Activated CD4-positive, alpha-beta T cell treated with anti-CD3 and anti-CD28 coated beads, Interleukin-2, amount 10 ng/mL, durations not matched to agents 7 days and 5 days (primary cell): ENCODE data around the gene CD200. TPM values are rescaled to one million over a fixed set of nuclear protein-coding genes. Genes with fewer than 3 reads are reported as not detected.

Source experiments
- CTCF ChIA-PET: fragments of 350-600 bp; sonication (Branson Sonifier 250); formaldehyde crosslinking; loops from one replicate; lab custom pipeline; 2021; ENCODE audit warnings: antibody characterized with exemption; lab: Charles Lee
- POLR2A ChIA-PET: fragments of 350-600 bp; sonication (Branson Sonifier 250); formaldehyde crosslinking; loops from one replicate; lab custom pipeline; 2021; ENCODE audit warnings: antibody characterized with exemption; lab: Charles Lee
- DNase-seq: peaks from one replicate; pipeline ENCODE4 v3.0.0-alpha.2; 2020
- H3K27ac Mint-ChIP-seq: one replicate; pipeline ENCODE4 v1.8.0; 2021; ENCODE audit warnings: mild to moderate bottlenecking, moderate library complexity, mixed read lengths
- H3K27me3 Mint-ChIP-seq: one replicate; pipeline ENCODE4 v1.8.0; 2021; ENCODE audit warnings: mixed read lengths
- H3K36me3 Mint-ChIP-seq: one replicate; pipeline ENCODE4 v1.8.0; 2021; ENCODE audit warnings: low read depth, mixed read lengths
- H3K4me1 Mint-ChIP-seq: one replicate; pipeline ENCODE4 v1.8.0; 2021; ENCODE audit warnings: mixed read lengths
- H3K4me3 Mint-ChIP-seq: one replicate; pipeline ENCODE4 v1.8.0; 2021; ENCODE audit warnings: mild to moderate bottlenecking, moderate library complexity, mixed read lengths
- H3K9me3 Mint-ChIP-seq: one replicate; pipeline ENCODE4 v1.8.0; 2021; ENCODE audit warnings: mixed read lengths
- total RNA-seq, 2 experiments: library from RNA; stranded (reverse); gene quantifications; one replicate each; pipeline ENCODE4 v1.2.3, GENCODE V29; 2021

Gene CD200
- total RNA-seq, 2 experiments from 2014 or later = 4.0 to 5.2 TPM

DNA sequence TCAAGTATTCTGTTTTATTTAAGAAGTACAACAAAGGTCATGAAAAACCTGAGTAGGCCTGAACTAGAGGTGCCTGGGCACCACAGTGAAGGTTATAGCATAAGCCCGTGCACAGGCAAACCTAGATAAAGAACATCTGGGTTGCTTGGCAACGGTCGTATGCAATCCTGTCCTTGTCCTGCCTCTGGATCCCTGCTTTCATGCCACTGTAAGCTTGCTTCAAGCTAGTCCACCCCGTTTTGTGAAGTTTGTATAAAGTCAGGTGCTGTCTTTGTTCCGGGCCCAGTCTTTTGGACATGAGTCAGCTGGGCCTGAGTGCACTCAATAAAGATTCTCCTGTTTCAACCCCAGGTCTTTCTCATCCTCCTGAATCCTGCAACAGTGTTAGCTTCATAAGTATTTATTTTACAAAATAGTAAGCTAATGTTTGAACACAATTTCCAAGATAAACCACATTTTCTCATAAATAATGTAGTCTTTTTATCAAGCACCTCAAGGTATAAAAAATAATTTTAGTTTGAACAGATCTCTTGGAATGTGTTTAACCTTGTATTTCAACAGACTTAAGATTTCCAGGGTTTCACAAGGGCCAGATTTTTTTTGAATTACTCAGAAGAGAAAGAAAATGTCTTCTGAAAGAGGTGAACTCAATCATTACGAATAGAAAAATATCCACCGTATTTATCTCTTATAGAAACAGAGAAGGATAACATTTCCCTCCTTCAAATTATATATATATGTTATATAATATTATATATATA lies 24.6 kb upstream of the CD200 start:
- CTCF ChIA-PET = interaction anchor here (0.6 to 1.7 kb wide), 3 partner anchors 25 to 254 kb away, joined by 3 to 4 read pairs (median 3); partner anchors contain the start of genes ATG3, CD200 and SLC35A5
- POLR2A ChIA-PET = no interaction called here
- H3K4me1 Mint-ChIP-seq = no peaks in the 10 kb centered on the region
- no peak for DNase-seq
- no peaks in the 10 kb centered on the region for H3K36me3 Mint-ChIP-seq
- no peaks in the 10 kb centered on the region for H3K27me3 Mint-ChIP-seq
- H3K27ac Mint-ChIP-seq = no peak overlapping the region
- no peak overlapping the region for H3K4me3 Mint-ChIP-seq
- H3K9me3 Mint-ChIP-seq = no peaks in the 10 kb centered on the region

DNA sequence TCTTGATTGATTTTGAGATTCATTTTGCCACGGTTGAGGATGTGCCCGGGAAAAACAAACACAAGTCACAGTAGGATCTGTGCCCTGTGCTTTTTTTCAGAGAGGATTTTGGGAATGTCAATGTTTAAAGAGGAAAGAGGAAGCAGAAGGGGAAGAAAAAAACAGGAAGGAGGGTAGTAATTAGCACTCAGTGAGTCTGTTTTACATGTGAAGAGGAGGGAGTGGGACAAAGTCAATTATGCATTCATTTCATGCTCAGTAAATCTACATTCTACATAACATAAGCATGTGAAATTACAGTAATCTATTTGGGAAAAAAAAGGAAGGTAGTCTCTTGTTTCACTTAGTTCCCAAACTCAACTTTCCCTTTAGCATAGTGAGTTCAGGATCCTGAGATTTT lies 18.3 kb upstream of the CD200 start:
- H3K9me3 Mint-ChIP-seq = peaks cover 8% of the 10 kb centered on the region
- peaks cover 2% of the 10 kb centered on the region for H3K36me3 Mint-ChIP-seq
- no peak for DNase-seq
- ChIA-PET CTCF (interaction anchor here (0.7 to 2.2 kb wide), 4 partner anchors 10 to 203 kb away, joined by 3 to 11 read pairs (median 3); no protein-coding TSS in a partner anchor), POLR2A (no interaction called here)
- H3K4me3 Mint-ChIP-seq = no peak overlapping the region
- H3K27me3 Mint-ChIP-seq = peaks cover 6% of the 10 kb centered on the region
- H3K27ac Mint-ChIP-seq = no peak overlapping the region
- peaks cover under 1% of the 10 kb centered on the region for H3K4me1 Mint-ChIP-seq

DNA sequence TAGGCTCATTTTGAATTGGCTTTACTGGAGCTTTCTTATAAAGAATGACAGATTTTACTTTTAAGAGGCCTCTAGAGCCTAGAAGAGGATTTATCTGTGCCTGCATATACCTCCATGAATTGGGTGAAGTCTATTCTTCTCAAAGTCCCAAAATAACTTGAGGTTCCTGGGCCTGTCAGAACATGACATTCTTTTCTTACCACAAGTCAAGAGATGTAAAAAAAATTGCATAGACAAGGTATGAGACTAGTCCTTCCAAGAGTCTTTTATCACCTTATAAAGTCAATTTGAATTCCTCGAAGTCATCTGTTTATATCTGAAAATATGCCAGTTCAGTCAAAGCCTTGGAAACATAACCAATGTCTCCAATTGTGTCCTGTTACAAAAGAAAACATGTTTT lies 17.2 kb upstream of the CD200 start:
- Mint-ChIP-seq H3K27ac (no peak overlapping the region), H3K4me1 (peaks cover 3% of the 10 kb centered on the region), H3K36me3 (peaks cover 2% of the 10 kb centered on the region), H3K4me3 (no peak overlapping the region), H3K9me3 (peaks cover 8% of the 10 kb centered on the region), H3K27me3 (peaks cover 6% of the 10 kb centered on the region)
- DNase-seq = no peak
- POLR2A ChIA-PET = no interaction called here
- CTCF ChIA-PET = interaction anchor here (1.3 to 1.5 kb wide), 2 partner anchors 10 to 204 kb away, joined by 3 to 4 read pairs; no protein-coding TSS in a partner anchor

DNA sequence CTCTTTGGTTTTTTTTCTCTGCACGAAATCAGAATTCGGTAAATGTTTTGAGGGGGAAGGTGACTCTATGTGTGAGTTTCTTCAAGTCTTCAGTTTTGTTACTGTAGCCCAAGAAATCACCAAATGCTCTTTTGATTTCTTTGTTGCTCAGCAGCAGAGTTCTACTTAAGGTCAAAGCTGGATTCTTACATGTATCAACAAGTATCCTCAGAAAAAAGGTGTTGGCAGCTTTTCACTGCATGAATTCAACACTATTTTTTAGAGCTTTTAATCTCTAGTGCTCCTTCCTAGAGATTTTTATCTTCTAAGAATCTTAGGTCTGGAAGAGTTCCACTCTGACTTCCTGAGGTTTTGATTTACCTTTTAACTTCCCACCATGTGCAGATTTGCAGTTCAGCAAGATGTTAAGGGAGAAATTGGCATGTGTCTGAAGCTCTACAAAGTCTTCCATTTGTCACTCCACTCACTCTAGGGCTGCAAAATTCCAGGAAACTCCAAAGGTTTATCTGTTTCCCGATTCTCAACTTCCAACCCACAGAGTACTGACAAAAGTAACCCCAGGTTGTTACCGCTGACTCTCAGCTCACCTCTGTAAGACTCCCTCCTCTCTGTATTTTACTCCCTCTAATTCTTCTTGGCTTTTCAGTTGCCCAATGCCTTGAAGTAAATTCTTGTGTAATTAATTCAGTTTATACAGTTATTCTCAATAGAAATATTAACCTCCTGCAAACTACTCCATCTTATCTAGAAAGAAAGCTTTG lies 13.3 kb upstream of the CD200 start:
- no peak for DNase-seq
- H3K9me3 Mint-ChIP-seq = peaks cover 6% of the 10 kb centered on the region
- H3K4me3 Mint-ChIP-seq = no peak overlapping the region
- peaks cover 3% of the 10 kb centered on the region for H3K4me1 Mint-ChIP-seq
- CTCF ChIA-PET = interaction anchor here (0.6 to 2.1 kb wide), 5 partner anchors 14 to 297 kb away, joined by 3 to 8 read pairs (median 3); no protein-coding TSS in a partner anchor
- no peak overlapping the region for H3K27ac Mint-ChIP-seq
- H3K36me3 Mint-ChIP-seq = no peaks in the 10 kb centered on the region
- POLR2A ChIA-PET = no interaction called here
- H3K27me3 Mint-ChIP-seq = peaks cover 12% of the 10 kb centered on the region

DNA sequence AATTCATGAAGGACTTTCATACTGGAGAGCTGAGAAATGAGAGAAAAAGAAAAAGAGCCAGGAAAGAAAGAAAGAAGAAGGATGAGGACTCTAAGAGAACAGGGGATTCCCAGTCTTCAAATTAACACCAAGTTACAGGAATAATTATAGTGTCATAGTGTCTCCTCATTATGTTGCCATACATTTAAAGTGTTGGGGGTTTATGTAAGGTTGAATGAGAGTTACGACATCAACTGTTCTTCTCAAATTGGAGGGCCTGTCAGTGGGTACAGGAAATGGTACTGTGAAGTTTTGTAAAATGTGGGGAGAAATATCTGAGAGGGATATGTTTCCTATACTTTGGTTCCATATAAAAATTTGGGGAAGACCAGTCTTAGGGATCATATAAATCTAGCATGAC lies 12.3 kb upstream of the CD200 start:
- Mint-ChIP-seq H3K4me3 (no peak overlapping the region), H3K27me3 (peaks cover 12% of the 10 kb centered on the region), H3K36me3 (no peaks in the 10 kb centered on the region), H3K9me3 (peaks cover 2% of the 10 kb centered on the region), H3K27ac (no peak overlapping the region), H3K4me1 (peaks cover 3% of the 10 kb centered on the region)
- POLR2A ChIA-PET = no interaction called here
- DNase-seq = no peak
- CTCF ChIA-PET = interaction anchor here (1.6 to 2.1 kb wide), 2 partner anchors 16 to 184 kb away, joined by 4 to 8 read pairs; no protein-coding TSS in a partner anchor

DNA sequence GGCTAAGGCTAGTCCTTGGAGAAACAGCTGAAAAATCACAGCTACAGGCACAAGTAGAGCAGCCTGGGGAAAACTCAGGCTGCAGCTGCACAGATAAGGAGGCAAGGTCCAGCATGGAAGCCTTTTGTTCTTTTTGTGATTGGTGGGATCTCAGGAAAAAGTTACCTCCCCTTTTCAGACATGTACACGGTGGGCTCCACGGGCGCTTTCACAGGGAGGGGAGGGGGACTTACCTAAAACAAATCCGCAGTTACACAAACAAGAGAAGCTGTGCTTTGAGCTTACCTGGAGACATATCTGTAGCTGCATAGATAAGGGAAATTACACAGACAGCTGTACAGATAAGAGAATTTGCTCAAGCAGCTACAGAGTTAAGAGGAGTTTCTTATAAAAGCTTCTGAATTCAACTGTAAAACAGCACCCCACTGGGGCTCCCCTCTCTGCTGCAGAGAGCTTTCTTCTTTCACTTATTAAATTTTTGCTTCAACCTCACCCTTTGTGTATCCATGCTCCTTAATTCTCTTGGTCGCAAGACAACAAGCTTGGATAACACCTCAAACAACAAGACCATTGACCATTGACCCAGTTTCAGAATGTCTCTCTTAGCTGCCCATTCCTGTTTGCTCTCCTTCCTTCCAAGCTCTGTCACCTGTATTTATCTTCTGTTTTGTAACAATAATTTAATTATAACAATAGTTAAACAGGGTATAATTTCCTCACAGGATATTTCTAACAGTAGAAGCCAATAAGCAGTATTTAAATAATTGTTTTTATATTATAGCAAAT lies 10.9 kb upstream of the CD200 start:
- H3K4me1 Mint-ChIP-seq = peaks cover 3% of the 10 kb centered on the region
- no peak overlapping the region for H3K4me3 Mint-ChIP-seq
- H3K27ac Mint-ChIP-seq = no peak overlapping the region
- ChIA-PET POLR2A (no interaction called here), CTCF (interaction anchor here (0.6 to 2.2 kb wide), 7 partner anchors 13 to 290 kb away, joined by 3 to 10 read pairs (median 4); partner anchors contain the start of gene SLC9C1)
- no peaks in the 10 kb centered on the region for H3K36me3 Mint-ChIP-seq
- DNase-seq = no peak
- no peaks in the 10 kb centered on the region for H3K9me3 Mint-ChIP-seq
- peaks cover 14% of the 10 kb centered on the region for H3K27me3 Mint-ChIP-seq

DNA sequence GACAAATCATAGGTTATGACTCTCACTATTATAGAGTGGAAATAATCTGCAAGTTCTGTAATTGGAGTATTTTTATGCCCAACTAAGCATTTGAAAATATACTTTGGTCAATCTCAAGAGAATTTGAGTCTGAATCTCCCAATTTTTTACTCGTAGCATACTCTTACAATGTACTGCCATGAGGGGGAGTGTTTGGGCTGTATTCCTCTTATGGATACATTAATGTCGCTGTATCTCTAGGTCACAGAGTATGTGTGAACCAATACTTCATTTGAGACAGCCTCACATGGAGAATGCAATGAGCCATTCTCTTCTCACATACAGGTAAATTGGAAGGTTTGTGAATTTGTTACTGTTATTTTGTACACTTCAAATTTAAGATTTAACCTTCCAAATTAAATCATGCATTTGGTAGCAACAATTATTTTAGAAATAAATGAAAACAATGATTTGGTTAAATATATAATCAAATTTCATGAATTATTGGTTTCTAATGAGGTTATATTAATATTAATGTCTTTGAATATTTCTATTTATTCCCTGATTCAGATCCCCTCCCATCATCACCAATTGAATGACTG lies 5.5 kb upstream of the CD200 start:
- Mint-ChIP-seq H3K27me3 (peaks cover 9% of the 10 kb centered on the region), H3K27ac (no peak overlapping the region), H3K36me3 (no peaks in the 10 kb centered on the region), H3K4me3 (no peak overlapping the region), H3K9me3 (no peaks in the 10 kb centered on the region), H3K4me1 (peaks cover 8% of the 10 kb centered on the region)
- peak; percentile 73 for DNase-seq
- CTCF ChIA-PET = interaction anchor here (1.1 to 1.2 kb wide), 2 partner anchors 22 to 29 kb away, joined by 3 to 4 read pairs; no protein-coding TSS in a partner anchor
- POLR2A ChIA-PET = no interaction called here

DNA sequence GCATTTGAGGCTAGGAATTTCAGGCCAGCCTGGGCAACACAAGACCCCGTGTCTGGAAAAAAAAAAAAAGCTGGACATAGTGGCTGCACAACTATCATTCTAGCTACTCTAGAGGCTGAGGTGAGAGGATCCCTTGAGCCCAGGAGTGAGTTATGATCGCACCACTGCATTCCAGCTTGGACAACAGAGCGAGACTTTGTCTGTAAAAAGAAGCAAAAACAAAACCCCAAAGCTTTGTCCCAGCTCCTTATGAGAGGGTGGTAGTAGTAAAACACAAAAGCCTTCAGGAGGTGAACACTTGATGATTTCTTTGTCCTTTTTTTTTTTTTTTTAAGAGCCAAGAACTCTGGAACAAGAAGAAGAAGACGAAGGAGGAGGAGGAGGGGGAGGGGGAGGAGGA lies 1.1 kb upstream of the CD200 start:
- ChIA-PET POLR2A (no interaction called here), CTCF (interaction anchor here (0.6 to 2.4 kb wide), 6 partner anchors 64 to 168 kb away, joined by 3 to 9 read pairs (median 4); partner anchors contain the start of gene BTLA)
- Mint-ChIP-seq H3K9me3 (no peaks in the 10 kb centered on the region), H3K4me3 (no peak overlapping the region), H3K27me3 (peaks cover under 1% of the 10 kb centered on the region), H3K4me1 (peaks cover 34% of the 10 kb centered on the region), H3K36me3 (no peaks in the 10 kb centered on the region), H3K27ac (no peak overlapping the region)
- DNase-seq = no peak

DNA sequence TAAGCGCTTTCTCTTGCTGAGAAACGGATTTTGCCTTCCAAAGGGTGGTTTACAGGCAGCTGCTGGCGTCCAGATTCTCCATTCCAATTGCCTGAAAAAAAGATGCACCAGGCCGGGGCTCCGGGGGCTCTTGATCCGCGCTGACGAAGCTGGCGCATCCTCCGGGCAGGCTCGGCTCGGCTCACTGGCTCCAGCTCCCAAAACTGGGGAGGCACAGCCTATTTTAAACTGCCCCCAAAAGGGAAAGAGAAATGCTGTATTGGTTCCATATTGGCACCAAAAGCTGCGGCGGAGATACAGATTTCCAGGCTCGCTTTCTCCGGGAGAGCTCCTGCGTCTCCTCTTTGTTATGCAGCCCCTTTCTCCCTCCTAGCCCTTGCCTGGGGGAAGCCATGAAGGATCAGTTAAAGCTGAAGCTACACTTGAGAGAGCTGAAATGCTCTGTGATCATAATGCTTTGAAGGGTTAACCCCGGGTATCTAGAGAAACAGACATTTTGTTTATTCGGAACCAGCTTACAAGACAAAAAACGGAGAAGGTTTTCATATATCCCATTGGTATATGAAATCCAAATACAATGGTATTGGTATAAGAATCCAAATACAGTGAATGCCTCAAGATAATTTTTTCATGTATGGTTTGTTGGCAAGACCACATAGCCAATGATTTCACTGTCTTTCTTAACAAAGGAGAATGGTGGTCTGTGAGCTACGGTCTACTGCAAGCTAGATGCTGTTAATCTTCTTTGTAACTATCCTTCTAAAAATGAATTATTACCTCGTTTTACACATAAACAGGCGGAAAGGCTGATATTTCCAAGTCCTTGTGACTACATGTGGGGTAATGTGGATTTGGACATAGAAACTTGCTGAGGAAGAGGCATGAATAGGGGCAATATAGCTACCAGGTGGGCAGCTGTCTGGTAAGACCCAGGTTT lies 693 bp downstream of the CD200 start:
- ChIA-PET POLR2A (no interaction called here), CTCF (interaction anchor here (0.7 to 3.0 kb wide), 25 partner anchors 11 to 401 kb away, joined by 3 to 10 read pairs (median 4); partner anchors contain the start of genes BTLA and SLC9C1)
- Mint-ChIP-seq H3K4me1 (peaks cover 42% of the 10 kb centered on the region), H3K9me3 (no peaks in the 10 kb centered on the region), H3K36me3 (no peaks in the 10 kb centered on the region), H3K4me3 (peak overlapping the region; percentile 85), H3K27me3 (no peaks in the 10 kb centered on the region), H3K27ac (peak overlapping the region; percentile 81)
- DNase-seq = peak; percentile 17

DNA sequence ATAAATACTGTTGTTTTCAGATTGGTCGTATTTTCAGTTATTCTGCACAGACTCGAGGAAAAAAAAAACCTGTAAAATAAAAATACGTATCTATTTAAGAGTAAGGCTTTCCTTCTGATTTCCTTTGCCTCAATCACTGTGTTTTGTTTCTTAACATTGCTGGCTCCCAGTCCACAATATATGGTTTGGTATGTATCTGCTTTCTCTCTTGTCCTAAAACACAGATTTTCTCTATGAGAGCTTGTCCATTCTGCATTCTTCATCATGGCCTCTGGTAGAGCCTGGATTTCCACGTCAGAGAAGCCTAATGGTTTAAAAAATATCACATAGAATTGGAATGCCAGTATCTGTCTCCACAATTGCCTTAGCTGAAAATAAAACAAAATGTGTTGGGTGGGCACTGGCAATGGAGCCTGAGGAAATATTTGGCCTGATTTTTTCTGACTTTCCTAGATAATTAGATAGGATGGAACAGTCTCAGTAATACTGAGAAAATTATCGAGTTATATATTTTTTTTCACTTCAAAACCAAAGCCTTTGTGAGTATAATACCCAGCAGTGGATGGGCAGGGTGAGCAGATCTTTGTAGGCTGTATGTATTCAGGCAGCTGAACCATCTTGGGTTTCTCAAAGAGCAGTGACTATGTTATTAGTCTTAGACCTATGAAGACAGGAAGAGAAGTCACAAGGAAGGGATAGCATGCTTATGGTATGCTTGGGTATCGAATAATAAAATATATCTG lies 1.9 kb downstream of the CD200 start:
- no peak for DNase-seq
- no peaks in the 10 kb centered on the region for H3K9me3 Mint-ChIP-seq
- ChIA-PET POLR2A (no interaction called here), CTCF (interaction anchor here (1.0 to 3.0 kb wide), 6 partner anchors 13 to 104 kb away, joined by 3 to 10 read pairs (median 3); no protein-coding TSS in a partner anchor)
- no peaks in the 10 kb centered on the region for H3K36me3 Mint-ChIP-seq
- peak overlapping the region; percentile 1 for H3K27ac Mint-ChIP-seq
- H3K4me3 Mint-ChIP-seq = peak overlapping the region; percentile 85
- peaks cover 42% of the 10 kb centered on the region for H3K4me1 Mint-ChIP-seq
- H3K27me3 Mint-ChIP-seq = no peaks in the 10 kb centered on the region
